ENCODE data around the gene RNF111. TPM values are rescaled to one million over a fixed set of nuclear protein-coding genes. Genes with fewer than 3 reads are reported as not detected.

Gene RNF111
- total and polyA plus RNA-seq, 9 of the 15 experiments (the other 6 are each of a cell fraction or from before 2014, with no cell fraction given): 7.9 to 26.0 (median 14.4) TPM

DNA sequence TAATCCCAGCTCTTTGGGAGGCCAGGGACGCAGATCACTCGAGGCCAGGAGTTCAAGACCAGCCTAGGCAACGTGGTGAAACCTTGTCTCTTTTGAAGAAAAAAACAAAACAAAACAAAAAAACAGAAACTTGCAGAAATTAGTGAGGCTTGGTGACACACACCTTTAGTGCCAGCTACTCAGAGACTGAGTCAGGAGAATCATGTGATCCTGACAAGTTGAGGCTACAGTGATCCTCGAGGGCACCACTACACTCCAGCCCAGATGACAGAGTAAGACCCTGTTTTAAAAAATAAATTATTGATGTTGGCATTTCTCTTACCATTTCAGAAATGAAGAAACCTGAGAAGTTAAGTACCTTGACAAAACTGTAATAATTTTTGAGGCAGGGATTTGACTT is 72.9 kb downstream of the RNF111 start:
- 85% methylated on average over 4 of the region's 4 CpGs for WGBS (ENCODE audit: insufficient coverage, low coverage, missing lambda C conversion rate)
- CTCF ChIA-PET (ENCODE audit: low intra/inter-chr PET ratio): no interaction called here
- Histone ChIP-seq H3K9me1 (ENCODE audit: control insufficient read depth, insufficient read depth, low read length) (no peaks in the 10 kb centered on the region), H3K27me3 (ENCODE audit: control insufficient read depth in 2 of 2, insufficient read depth in 2 of 2, low read length in 2 of 2) (no peaks in the 10 kb centered on the region), H3K4me1 (replicated peaks in 1 of 2; ENCODE audit: control insufficient read depth in 2 of 2, insufficient read depth in 2 of 2, low read length in 2 of 2) (no peaks in the 10 kb centered on the region), H3K79me2 (ENCODE audit: control insufficient read depth, insufficient read depth, low read length) (no peaks in the 10 kb centered on the region), H3K27ac (ENCODE audit: extremely low read depth, low read depth, low read length) (no peak overlapping the region), H3K9me3 (replicated peaks; ENCODE audit: control insufficient read depth, insufficient read depth, low read depth, low read length) (no peaks in the 10 kb centered on the region), H4K20me1 (replicated peaks; ENCODE audit: control insufficient read depth, insufficient read depth, low read length) (no peaks in the 10 kb centered on the region), H3K9ac (ENCODE audit: insufficient read depth in 1 of 2, low read depth in 2 of 2, low read length in 2 of 2) (no peak overlapping the region), H2AFZ (ENCODE audit: low read depth, low read length) (no peak overlapping the region), H3K36me3 (ENCODE audit: control insufficient read depth, insufficient read depth, low read length) (peaks cover 90% of the 10 kb centered on the region), H3K4me2 (ENCODE audit: insufficient read depth, low read length) (no peak overlapping the region), H3K4me3 (no peak overlapping the region)
- in situ Hi-C loops (cut with MboI) (no loop called here), intact Hi-C loops (cut with micrococcal nuclease) (no loop called here)
- TF ChIP-seq NFIC (IDR thresholded peaks at IDR 0.05) (no peak), ZKSCAN1 (IDR thresholded peaks at IDR 0.05; ENCODE audit: low read depth, low read length) (no peak), EGR1 (conservative IDR thresholded peaks at IDR 0.05) (no peak), IRF2 (CRISPR knock-in tag; IDR thresholded peaks at IDR 0.05) (no peak), NR1H2 (CRISPR knock-in tag; IDR thresholded peaks at IDR 0.05) (no peak), RFX5 (IDR thresholded peaks at IDR 0.05; ENCODE audit: low read depth, low read length) (no peak)
- TF ChIP-seq, protein P1, sequence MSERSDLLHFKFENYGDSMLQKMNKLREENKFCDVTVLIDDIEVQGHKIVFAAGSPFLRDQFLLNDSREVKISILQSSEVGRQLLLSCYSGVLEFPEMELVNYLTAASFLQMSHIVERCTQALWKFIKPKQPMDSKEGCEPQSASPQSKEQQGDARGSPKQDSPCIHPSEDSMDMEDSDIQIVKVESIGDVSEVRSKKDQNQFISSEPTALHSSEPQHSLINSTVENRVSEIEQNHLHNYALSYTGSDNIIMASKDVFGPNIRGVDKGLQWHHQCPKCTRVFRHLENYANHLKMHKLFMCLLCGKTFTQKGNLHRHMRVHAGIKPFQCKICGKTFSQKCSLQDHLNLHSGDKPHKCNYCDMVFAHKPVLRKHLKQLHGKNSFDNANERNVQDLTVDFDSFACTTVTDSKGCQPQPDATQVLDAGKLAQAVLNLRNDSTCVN (CRISPR knock-in tag; IDR thresholded peaks at IDR 0.05): no peak
- TF ChIP-seq, protein P2, sequence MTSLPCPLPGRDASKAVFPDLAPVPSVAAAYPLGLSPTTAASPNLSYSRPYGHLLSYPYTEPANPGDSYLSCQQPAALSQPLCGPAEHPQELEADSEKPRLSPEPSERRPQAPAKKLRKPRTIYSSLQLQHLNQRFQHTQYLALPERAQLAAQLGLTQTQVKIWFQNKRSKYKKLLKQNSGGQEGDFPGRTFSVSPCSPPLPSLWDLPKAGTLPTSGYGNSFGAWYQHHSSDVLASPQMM (CRISPR knock-in tag; IDR thresholded peaks at IDR 0.05): no peak
- POLR2A ChIA-PET: interaction anchor here (0.7 kb wide), 1 partner anchor 29 kb away, joined by 3 read pairs; no protein-coding TSS in a partner anchor
- ATAC-seq: no peak
- no peak for DNase-seq (ENCODE audit: extremely low read depth in 1 of 4, low spot score in 3 of 4)
- no peak for FAIRE-seq
- no TSS peak for BruUV-seq (replicated peaks)

Data from K562 (cell line).